ENCODE results near the gene ZG16.

DNA sequence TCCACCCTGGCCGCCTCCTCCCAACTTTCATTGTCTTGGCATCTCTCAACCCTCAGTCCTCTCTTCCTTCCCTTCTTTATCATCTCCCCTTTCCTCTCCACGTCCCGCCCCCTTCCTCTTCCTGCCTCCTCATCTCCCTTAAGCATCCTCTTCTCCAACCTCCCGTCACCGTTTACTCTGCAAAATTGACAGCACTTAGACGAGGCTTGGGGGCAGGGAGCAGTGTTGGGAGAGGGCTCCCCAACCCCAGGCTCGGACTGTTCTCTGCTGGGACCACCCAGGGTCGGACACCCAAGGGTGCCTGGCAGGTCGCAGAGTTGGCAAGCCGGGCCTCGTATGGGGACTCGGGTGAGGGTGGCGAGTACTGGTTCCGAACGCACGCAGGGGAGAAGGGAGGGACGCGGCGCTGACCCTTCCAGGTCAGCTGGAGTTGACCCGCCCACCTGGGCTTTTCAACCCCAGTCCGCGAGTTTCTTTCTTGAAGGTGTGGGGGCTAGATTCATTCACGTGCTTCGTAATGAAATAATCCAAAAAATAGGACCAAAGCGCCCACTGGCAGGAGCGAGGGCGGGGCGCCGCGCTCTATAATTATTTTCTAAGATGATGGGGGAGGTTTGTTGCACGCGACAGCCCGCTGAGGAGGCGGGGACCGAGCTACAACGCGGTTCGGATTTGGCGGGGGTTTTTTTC lies 37.1 kb downstream of the ZG16 start:
- TF ChIP-seq CTCF (IDR thresholded peaks at IDR 0.05; ENCODE audit: low read length): no peak
- no peak for TF ChIP-seq EZH2 (optimal IDR thresholded peaks at IDR 0.05; ENCODE audit: low read depth, low read length)
- no peak for TF ChIP-seq EZH2phosphoT487 (IDR thresholded peaks at IDR 0.05; ENCODE audit: low read length)

All from MM.1S (cell line).